Measurements from ENCODE around the gene RHEBL1.

DNA sequence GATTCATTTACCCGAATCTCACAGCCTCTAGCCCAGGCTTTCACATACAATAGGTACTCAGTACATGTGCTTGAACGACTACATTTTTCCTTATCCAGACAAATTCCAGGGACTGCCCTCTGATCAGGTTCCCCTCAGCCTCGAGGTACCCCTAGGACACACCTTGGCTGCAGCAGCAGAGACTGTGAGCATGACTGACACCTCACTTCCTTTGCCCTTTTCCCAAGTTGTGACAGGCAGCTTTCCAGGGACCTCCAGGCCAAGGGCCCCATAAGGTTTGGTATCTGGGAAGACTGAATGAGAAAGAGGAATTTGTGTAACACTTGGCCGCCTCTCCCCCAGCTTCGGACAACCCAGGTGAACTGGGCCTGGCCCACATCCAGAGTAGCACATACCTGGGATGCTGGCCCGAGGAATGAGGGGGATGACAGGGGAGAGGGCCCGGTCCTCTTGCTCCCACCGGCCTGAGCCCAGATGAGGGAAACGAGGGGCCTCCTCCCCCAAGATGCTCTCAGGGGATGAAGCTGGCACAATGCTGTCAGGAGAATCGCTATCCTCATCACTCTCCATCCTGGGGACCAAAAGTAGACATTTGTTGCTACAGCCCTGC lies 41.0 kb downstream of the RHEBL1 start:
- no peak for TF ChIP-seq POLR2AphosphoS5 (IDR thresholded peaks at IDR 0.05; ENCODE audit: low read depth, low read length)
- no peak for TF ChIP-seq TAF1 (IDR thresholded peaks at IDR 0.05; ENCODE audit: borderline replicate concordance, insufficient read depth, low read length)
- TF ChIP-seq, protein P1, sequence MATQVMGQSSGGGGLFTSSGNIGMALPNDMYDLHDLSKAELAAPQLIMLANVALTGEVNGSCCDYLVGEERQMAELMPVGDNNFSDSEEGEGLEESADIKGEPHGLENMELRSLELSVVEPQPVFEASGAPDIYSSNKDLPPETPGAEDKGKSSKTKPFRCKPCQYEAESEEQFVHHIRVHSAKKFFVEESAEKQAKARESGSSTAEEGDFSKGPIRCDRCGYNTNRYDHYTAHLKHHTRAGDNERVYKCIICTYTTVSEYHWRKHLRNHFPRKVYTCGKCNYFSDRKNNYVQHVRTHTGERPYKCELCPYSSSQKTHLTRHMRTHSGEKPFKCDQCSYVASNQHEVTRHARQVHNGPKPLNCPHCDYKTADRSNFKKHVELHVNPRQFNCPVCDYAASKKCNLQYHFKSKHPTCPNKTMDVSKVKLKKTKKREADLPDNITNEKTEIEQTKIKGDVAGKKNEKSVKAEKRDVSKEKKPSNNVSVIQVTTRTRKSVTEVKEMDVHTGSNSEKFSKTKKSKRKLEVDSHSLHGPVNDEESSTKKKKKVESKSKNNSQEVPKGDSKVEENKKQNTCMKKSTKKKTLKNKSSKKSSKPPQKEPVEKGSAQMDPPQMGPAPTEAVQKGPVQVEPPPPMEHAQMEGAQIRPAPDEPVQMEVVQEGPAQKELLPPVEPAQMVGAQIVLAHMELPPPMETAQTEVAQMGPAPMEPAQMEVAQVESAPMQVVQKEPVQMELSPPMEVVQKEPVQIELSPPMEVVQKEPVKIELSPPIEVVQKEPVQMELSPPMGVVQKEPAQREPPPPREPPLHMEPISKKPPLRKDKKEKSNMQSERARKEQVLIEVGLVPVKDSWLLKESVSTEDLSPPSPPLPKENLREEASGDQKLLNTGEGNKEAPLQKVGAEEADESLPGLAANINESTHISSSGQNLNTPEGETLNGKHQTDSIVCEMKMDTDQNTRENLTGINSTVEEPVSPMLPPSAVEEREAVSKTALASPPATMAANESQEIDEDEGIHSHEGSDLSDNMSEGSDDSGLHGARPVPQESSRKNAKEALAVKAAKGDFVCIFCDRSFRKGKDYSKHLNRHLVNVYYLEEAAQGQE (IDR thresholded peaks at IDR 0.05; ENCODE audit: insufficient read depth in 1 of 2, low read depth in 2 of 2, low read length in 2 of 2) = no peak

Data from PFSK-1 (cell line).